NCI-H2227 (cell line): ENCODE measurements around the gene EPS8L3.
A peak's percentile ranks its signal among the peaks of the same experiment; 100 is the strongest.
"Not testable (repeated sequence)": the region's sequence is repeated elsewhere in the genome, so short reads cannot be mapped to it uniquely, and the experiment has no call there.

ENCODE experiments used
- DNase-seq: peaks from one replicate; lab custom pipeline; 2025; ENCODE audit not compliant: unreplicated experiment; lab: John Stamatoyannopoulos, UW

The EPS8L3 gene

DNA sequence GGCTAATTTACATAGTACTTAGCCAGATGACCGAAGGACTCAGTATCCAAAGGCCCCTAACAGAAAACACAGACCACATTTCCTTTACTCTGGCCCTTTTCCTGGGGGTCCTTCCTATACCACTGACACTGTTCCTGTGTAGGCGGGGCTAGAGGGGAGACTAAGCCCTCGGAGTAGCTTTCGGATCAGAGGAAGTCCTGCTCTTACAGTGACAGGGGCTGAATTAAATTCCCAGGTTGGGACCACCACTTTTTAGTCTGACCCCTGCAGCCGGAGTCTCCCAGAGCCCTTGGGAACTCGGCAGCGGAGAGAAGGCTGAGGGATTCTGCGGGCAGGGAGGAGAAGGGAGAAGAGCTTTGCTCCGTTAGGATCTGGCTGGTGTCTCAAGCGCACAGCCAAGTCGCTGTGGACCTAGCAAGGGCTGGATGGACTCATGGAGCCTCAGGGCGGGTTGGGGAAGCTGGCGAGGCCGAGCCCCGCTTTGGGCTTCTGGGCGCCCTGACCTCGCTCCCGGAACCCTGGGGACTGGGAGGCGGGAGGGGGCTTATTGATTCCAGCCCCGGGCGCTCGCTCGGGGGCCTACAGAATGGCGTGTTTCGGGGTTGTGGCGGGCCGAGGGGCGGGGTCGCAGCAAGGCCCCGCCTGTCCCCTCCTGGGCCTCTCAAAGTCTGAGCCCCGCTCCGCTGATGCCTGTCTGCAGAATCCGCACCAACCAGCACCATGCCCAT lies 52.0 kb downstream of the EPS8L3 start, which contains the start of gene GSTM5:
Gene GSTM5 (plus strand): TSS at position 659 of the 728 bp plus-strand sequence. CDS start 62 bp downstream, at position 721.
- peak; percentile 15 for DNase-seq

GRCh38 chr1:109709822-109710221 lies 53.9 kb downstream of the EPS8L3 start:
- not testable (repeated sequence) for DNase-seq

- not testable (repeated sequence) for DNase-seq
Observed at GRCh38 chr1:109708949-109709348, 54.8 kb downstream of the EPS8L3 start.

- DNase-seq = no peak
Observed at GRCh38 chr1:109705411-109705810, 58.3 kb downstream of the EPS8L3 start.

DNA sequence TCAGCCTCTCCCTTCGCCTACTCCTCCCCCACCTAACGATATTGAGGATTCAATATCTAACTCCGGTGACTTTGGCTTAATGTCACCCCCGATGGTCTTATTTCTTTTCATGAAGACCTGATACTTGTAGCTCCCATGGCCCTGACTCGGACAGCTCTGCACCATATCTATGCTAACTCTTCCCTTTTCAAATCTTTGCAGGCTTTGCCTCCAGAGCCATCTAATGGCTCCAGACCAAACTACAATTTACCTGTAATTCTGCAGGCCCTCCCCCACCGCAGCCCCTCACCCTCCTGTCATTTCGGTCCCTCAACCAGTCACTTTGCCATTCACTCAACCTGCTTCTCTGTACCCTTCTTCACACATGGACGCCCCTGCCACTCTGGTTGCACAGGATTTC lies 59.5 kb downstream of the EPS8L3 start:
- DNase-seq = no peak

DNA sequence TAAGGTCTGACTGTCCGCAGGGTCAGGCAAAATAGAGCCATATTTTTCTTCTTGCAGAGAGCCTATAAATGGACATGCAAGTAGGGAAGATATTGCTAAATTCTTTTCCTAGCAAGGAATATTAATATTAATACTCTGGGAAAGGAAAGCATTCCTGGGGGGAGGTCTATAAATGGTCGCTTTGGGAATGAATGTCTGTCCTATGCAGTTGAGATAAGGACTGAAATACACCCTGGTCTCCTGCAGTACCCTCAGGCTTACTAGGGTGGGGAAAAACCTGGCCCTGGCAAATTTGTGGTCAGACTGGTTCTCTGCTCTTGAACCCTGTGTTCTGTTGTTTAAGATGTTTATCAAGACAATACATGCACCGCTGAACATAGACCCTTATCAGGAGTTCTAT lies 60.8 kb downstream of the EPS8L3 start:
- DNase-seq = not testable (repeated sequence)
